Measurements from ENCODE around the gene SCEL.

Gene SCEL

GRCh38 chr13:77521595-77522367, 13.7 kb upstream of the SCEL start:
- no peak for DNase-seq (ENCODE audit: low spot score)

GRCh38 chr13:77522444-77522843, 13.1 kb upstream of the SCEL start:
- DNase-seq (ENCODE audit: low spot score), result no peak

- DNase-seq (ENCODE audit: low spot score), result no peak
These were observed 12.1 kb upstream of the SCEL start for GRCh38 chr13:77523386-77523785.

GRCh38 chr13:77523834-77524728, 11.4 kb upstream of the SCEL start:
- DNase-seq (ENCODE audit: low spot score), result no peak

- DNase-seq (ENCODE audit: low spot score), result no peak
These were observed 7.1 kb upstream of the SCEL start for GRCh38 chr13:77528414-77528813.

GRCh38 chr13:77528834-77529500, 6.5 kb upstream of the SCEL start:
- no peak for DNase-seq (ENCODE audit: low spot score)

GRCh38 chr13:77529501-77529840, 6.0 kb upstream of the SCEL start:
- no peak for DNase-seq (ENCODE audit: low spot score)

GRCh38 chr13:77530875-77531274, 4.6 kb upstream of the SCEL start:
- DNase-seq (ENCODE audit: low spot score), result no peak

- no peak for DNase-seq (ENCODE audit: low spot score)
These were observed 2.5 kb upstream of the SCEL start for GRCh38 chr13:77532983-77533382.

GRCh38 chr13:77533875-77534788, 1.4 kb upstream of the SCEL start:
- no peak for DNase-seq (ENCODE audit: low spot score)

GRCh38 chr13:77536358-77536757, 852 bp downstream of the SCEL start:
- no peak for DNase-seq (ENCODE audit: low spot score)

- DNase-seq (ENCODE audit: low spot score), result no peak
These were observed 1.9 kb downstream of the SCEL start for GRCh38 chr13:77537289-77537919.

- no peak for DNase-seq (ENCODE audit: low spot score)
These were observed 8.2 kb downstream of the SCEL start for GRCh38 chr13:77543711-77544110.

- peak; percentile 44 for DNase-seq (ENCODE audit: low spot score)
These were observed 8.8 kb downstream of the SCEL start for GRCh38 chr13:77544355-77544754.

GRCh38 chr13:77544758-77545338, 9.3 kb downstream of the SCEL start:
- DNase-seq (ENCODE audit: low spot score), result peak; percentile 5

- peak; percentile 23 for DNase-seq (ENCODE audit: low spot score)
These were observed 10.3 kb downstream of the SCEL start for GRCh38 chr13:77545626-77546412.

GRCh38 chr13:77548095-77548494, 12.6 kb downstream of the SCEL start:
- no peak for DNase-seq (ENCODE audit: low spot score)

- no peak for DNase-seq (ENCODE audit: low spot score)
These were observed 13.1 kb downstream of the SCEL start for GRCh38 chr13:77548594-77548993.

GRCh38 chr13:77554069-77554468, 18.6 kb downstream of the SCEL start:
- no peak for DNase-seq (ENCODE audit: low spot score)

GRCh38 chr13:77555246-77555645, 19.7 kb downstream of the SCEL start:
- DNase-seq (ENCODE audit: low spot score), result no peak
